Liver (tissue), 9 donors: ENCODE data around the gene CCDC178. TPM values are rescaled to one million over a fixed set of nuclear protein-coding genes. Genes with fewer than 3 reads are reported as not detected.
"Not testable (repeated sequence)": the region's sequence is repeated elsewhere in the genome, so short reads cannot be mapped to it uniquely, and the experiment has no call there.

Experiments used
- DNase-seq: peaks from one replicate; pipeline ENCODE4 v3.0.0-alpha.2; 2017; ENCODE audit warnings: low spot score
- H3K27ac ChIP-seq, 2 donors: one replicate each; pipeline ENCODE4 v1.7.0; 2013; ENCODE audit warnings: inconsistent platforms in 2 of 2, low read length in 2 of 2, control low read depth in 1 of 2, low read depth in 1 of 2, mild to moderate bottlenecking in 1 of 2
- H3K27me3 ChIP-seq, 4 donors: one replicate each; pipeline versions ENCODE4 v1.6.1 to v1.7.0; 2013; ENCODE audit warnings: low read length in 3 of 4, inconsistent platforms in 1 of 4, mild to moderate bottlenecking in 1 of 4, moderate library complexity in 1 of 4; ENCODE audit not compliant: control insufficient read depth in 4 of 4, insufficient read depth in 4 of 4
- H3K36me3 ChIP-seq, 4 donors: one replicate each; pipeline versions ENCODE4 v1.6.1 to v1.7.0; 2013; ENCODE audit warnings: low read length in 3 of 4, mild to moderate bottlenecking in 3 of 4, low read depth in 1 of 4, moderate library complexity in 1 of 4; ENCODE audit not compliant: control insufficient read depth in 4 of 4, insufficient read depth in 3 of 4
- H3K4me1 ChIP-seq, 4 donors: one replicate each; pipeline versions ENCODE4 v1.6.1 to v1.7.0; 2013; ENCODE audit warnings: low read length in 3 of 4, mild to moderate bottlenecking in 3 of 4, moderate library complexity in 1 of 4; ENCODE audit not compliant: control insufficient read depth in 4 of 4, insufficient read depth in 4 of 4
- H3K4me3 ChIP-seq, 3 donors: one replicate each; pipeline versions ENCODE4 v1.6.1 to v1.7.0; 2013; ENCODE audit warnings: low read length in 3 of 3, control low read depth in 1 of 3, low read depth in 1 of 3, mild to moderate bottlenecking in 1 of 3
- H3K9ac ChIP-seq, 2 donors: one replicate each; pipeline ENCODE4 v1.7.0; 2013; ENCODE audit warnings: low read length in 2 of 2, mild to moderate bottlenecking in 2 of 2, moderate library complexity in 2 of 2, control low read depth in 1 of 2, low read depth in 1 of 2
- H3K9me3 ChIP-seq, 4 donors: one replicate each; pipeline versions ENCODE4 v1.6.1 to v1.7.0; 2013; ENCODE audit warnings: low read length in 3 of 4; ENCODE audit not compliant: control insufficient read depth in 4 of 4
- ATF3 ChIP-seq: IDR thresholded peaks from 2 replicates; pipeline ENCODE4 v1.6.1; 2016; ENCODE audit warnings: antibody characterized with exemption
- CTCF ChIP-seq: fragments of 150-350 bp; IDR thresholded peaks from 2 replicates; pipeline ENCODE4 v1.5.1; 2017; ENCODE audit warnings: improper control_type of control experiment, low read depth, low read length; ENCODE audit not compliant: missing input control
- EGR1 ChIP-seq, 2 donors: IDR thresholded peaks; 2 replicates each; pipeline ENCODE4 v1.6.1; 2016 to 2018; ENCODE audit warnings: antibody characterized with exemption in 2 of 2, low read depth in 2 of 2
- FOXA2 ChIP-seq: IDR thresholded peaks from 2 replicates; pipeline ENCODE4 v1.6.1; 2016; ENCODE audit warnings: antibody characterized with exemption
- GABPA ChIP-seq, 2 donors: IDR thresholded peaks in 1 of 2; conservative IDR thresholded peaks in 1 of 2; 2 replicates each; pipeline ENCODE4 v1.6.1; 2016; ENCODE audit warnings: antibody characterized with exemption in 2 of 2, mild to moderate bottlenecking in 1 of 2, moderate library complexity in 1 of 2
- HNF4A ChIP-seq, 2 donors: conservative IDR thresholded peaks; 2 replicates each; pipeline ENCODE4 v1.6.1; 2016; ENCODE audit warnings: antibody characterized with exemption in 2 of 2, mild to moderate bottlenecking in 2 of 2
- HNF4G ChIP-seq: IDR thresholded peaks from 2 replicates; pipeline ENCODE4 v1.6.1; 2016; ENCODE audit warnings: antibody characterized with exemption
- JUND ChIP-seq, 2 donors: IDR thresholded peaks; 2 replicates each; pipeline ENCODE4 v1.6.1; 2016; ENCODE audit warnings: antibody characterized with exemption in 2 of 2
- MAX ChIP-seq: IDR thresholded peaks from 2 replicates; pipeline ENCODE4 v1.6.1; 2016; ENCODE audit warnings: antibody characterized with exemption
- NR2F2 ChIP-seq: IDR thresholded peaks from 2 replicates; pipeline ENCODE4 v1.6.1; 2016; ENCODE audit warnings: antibody characterized with exemption
- RAD21 ChIP-seq, 2 donors: IDR thresholded peaks; 2 replicates each; pipeline ENCODE4 v1.6.1; 2016; ENCODE audit warnings: antibody characterized with exemption in 2 of 2, mild to moderate bottlenecking in 2 of 2
- REST ChIP-seq: IDR thresholded peaks from 2 replicates; pipeline ENCODE4 v1.6.1; 2016; ENCODE audit warnings: antibody characterized with exemption, mild to moderate bottlenecking
- RXRA ChIP-seq, 2 donors: IDR thresholded peaks; 2 replicates each; pipeline ENCODE4 v1.6.1; 2017 to 2018; ENCODE audit warnings: antibody characterized with exemption in 2 of 2, mild to moderate bottlenecking in 1 of 2
- SP1 ChIP-seq: IDR thresholded peaks from 2 replicates; pipeline ENCODE4 v1.6.1; 2018; ENCODE audit warnings: antibody characterized with exemption, mild to moderate bottlenecking
- TAF1 ChIP-seq: conservative IDR thresholded peaks from 2 replicates; pipeline ENCODE4 v1.6.1; 2016; ENCODE audit warnings: antibody characterized with exemption, mild to moderate bottlenecking
- YY1 ChIP-seq: IDR thresholded peaks from 2 replicates; pipeline ENCODE4 v1.6.1; 2016; ENCODE audit warnings: antibody characterized with exemption, mild to moderate bottlenecking
- ZBTB33 ChIP-seq: IDR thresholded peaks from 2 replicates; pipeline ENCODE4 v1.6.1; 2016; ENCODE audit warnings: antibody characterized with exemption
- WGBS: extraction: QIAGEN DNeasy Blood & Tissue Kit; methylation state at CpG from one replicate; pipeline ENCODE4 v1.1.7; 2013; 5-methylcytosine and 5-hydroxymethylcytosine counted together
- polyA plus RNA-seq, 2 donors: library from polyadenylated mRNA; stranded (reverse) in 1 of 2; unstranded in 1 of 2; fragments of 200-250 nt in 1 of 2; fragments of >200 nt in 1 of 2; fragmentation: Nextera tagmentation in 1 of 2; extraction: Ambion mirVana in 1 of 2; gene quantifications; one replicate each; pipeline versions ENCODE4 v1.2.1 to v1.2.3, GENCODE V29; 2013 to 2015
- total RNA-seq, 2 donors: library from RNA; depleted of rRNA; stranded (reverse); fragments of >200 nt; gene quantifications; one replicate each; pipeline ENCODE4 v1.2.3, GENCODE V29; 2014
- donor health status: healthy.
- donor health status: healthy.
- donor health status: healthy.
- donor health status: healthy.
- donor health status: healthy.

CCDC178 gene
- total and polyA plus RNA-seq, 4 donors, result not detected

- no peaks in the 10 kb centered on the region for H3K27me3 ChIP-seq
- H3K27ac ChIP-seq, result no peak overlapping the region
- no peaks in the 10 kb centered on the region for H3K36me3 ChIP-seq
- H3K4me1 ChIP-seq, result no peaks in the 10 kb centered on the region
- H3K9ac ChIP-seq, result no peak overlapping the region
- H3K4me3 ChIP-seq, result no peak overlapping the region
- no peaks in the 10 kb centered on the region for H3K9me3 ChIP-seq
- no peak for DNase-seq
- TF ChIP-seq ATF3 (no peak), NR2F2 (no peak), YY1 (no peak), TAF1 (no peak), ZBTB33 (no peak), SP1 (no peak), HNF4G (no peak), REST (no peak), GABPA (IDR thresholded peaks at IDR 0.05 in 1 of 2, conservative IDR thresholded peaks at IDR 0.05 in 1 of 2) (no peak)
Observed at GRCh38 chr18:33169218-33169617, 271.3 kb downstream of the CCDC178 start.

- not testable (repeated sequence) for DNase-seq, H3K27me3 ChIP-seq, H3K9me3 ChIP-seq, H3K36me3 ChIP-seq, H3K4me3 ChIP-seq, H3K27ac ChIP-seq, H3K9ac ChIP-seq, H3K4me1 ChIP-seq
- WGBS, result 87% methylated on average over 9 of the region's 9 CpGs
Observed at GRCh38 chr18:33164121-33164520, 276.4 kb downstream of the CCDC178 start.

- H3K4me3 ChIP-seq, result no peak overlapping the region
- H3K36me3 ChIP-seq, result no peaks in the 10 kb centered on the region
- 61% methylated on average over 2 of the region's 2 CpGs for WGBS
- H3K27me3 ChIP-seq, result peaks cover 0 to 4% (median 0%) of the 10 kb centered on the region in 4 donors
- no peak for DNase-seq
- no peak overlapping the region for H3K27ac ChIP-seq
- H3K9me3 ChIP-seq, result peaks cover 0 to 3% (median 0%) of the 10 kb centered on the region in 4 donors
- H3K9ac ChIP-seq, result no peak overlapping the region
- H3K4me1 ChIP-seq, result no peaks in the 10 kb centered on the region
- TF ChIP-seq YY1 (no peak), MAX (no peak), CTCF (no peak), SP1 (no peak), RXRA (IDR thresholded peaks at IDR 0.05) (no peak), RAD21 (IDR thresholded peaks at IDR 0.05) (no peak), HNF4G (no peak), HNF4A (conservative IDR thresholded peaks at IDR 0.05) (no peak), EGR1 (IDR thresholded peaks at IDR 0.05; ENCODE audit: low read depth in 2 of 2) (no peak), REST (no peak), JUND (IDR thresholded peaks at IDR 0.05) (no peak), TAF1 (no peak), FOXA2 (no peak), GABPA (IDR thresholded peaks at IDR 0.05 in 1 of 2, conservative IDR thresholded peaks at IDR 0.05 in 1 of 2) (no peak), NR2F2 (no peak)
Observed at GRCh38 chr18:33161131-33161530, 279.4 kb downstream of the CCDC178 start.
